ENCODE data around the gene FHOD1. TPM values are rescaled to one million over a fixed set of nuclear protein-coding genes. Genes with fewer than 3 reads are reported as not detected.

The FHOD1 gene
- total and polyA plus RNA-seq, 2 of the 13 experiments (the other 11 are each of a cell fraction or from before 2014, with no cell fraction given), result 20.0 to 20.8 TPM

DNA sequence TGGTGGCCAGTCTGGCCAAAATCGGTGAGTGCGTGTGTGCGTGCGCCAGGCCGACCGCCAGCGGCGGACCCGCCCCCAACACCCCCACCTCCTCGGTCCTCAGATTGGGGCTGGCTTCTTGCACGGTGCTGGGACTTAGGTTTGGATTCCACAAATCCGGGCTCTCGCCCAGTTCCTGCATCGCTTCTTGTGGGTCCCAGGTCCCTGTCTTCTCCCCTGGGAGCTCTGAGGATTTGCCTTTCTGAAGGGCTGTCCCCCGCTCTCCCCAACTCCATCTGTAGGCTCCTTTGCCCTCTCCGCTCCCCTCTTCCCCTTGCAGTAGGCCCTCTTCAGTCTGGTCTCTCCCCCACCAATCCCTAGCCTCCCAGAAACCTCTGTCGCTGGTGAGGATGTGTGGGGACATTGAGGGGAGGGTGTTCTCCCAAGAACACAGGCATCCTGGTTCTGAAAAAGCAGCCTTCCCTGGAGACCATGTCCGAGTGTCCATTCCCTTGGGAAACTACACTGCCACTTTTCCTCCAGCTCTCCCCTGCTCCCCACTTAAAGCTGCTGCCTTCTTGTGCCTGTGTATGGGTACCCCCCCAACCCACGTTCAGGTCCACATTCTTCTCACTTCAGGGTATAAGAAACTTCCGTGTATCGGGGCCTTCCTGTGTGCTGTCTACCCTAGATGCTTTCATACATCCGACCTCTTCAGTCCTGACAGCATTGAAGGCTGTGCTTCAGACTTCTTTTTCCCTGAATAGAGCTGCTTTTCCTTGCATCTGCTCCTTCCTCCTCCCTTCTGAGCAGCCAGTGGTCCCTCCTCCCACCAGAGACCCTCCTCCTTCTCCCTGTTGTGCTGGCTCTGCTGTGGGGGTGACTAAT, 2.1 kb upstream of the FHOD1 start (continued):
- TF ChIP-seq AKAP8 (CRISPR knock-in tag; IDR thresholded peaks at IDR 0.05), result no peak
- no peak for TF ChIP-seq FOXP1 (IDR thresholded peaks at IDR 0.05)
- TF ChIP-seq FOXP1 (CRISPR knock-in tag; IDR thresholded peaks at IDR 0.05), result no peak
- no peak for TF ChIP-seq ZNF557 (CRISPR knock-in tag; IDR thresholded peaks at IDR 0.05)
- no peak for TF ChIP-seq ZNF317 (CRISPR knock-in tag; IDR thresholded peaks at IDR 0.05)
- no peak for TF ChIP-seq ZBTB25 (CRISPR knock-in tag; IDR thresholded peaks at IDR 0.05)
- TF ChIP-seq ZNF10 (CRISPR knock-in tag; IDR thresholded peaks at IDR 0.05; ENCODE audit: borderline replicate concordance, low read depth), result no peak
- no peak for TF ChIP-seq ZNF556 (CRISPR knock-in tag; IDR thresholded peaks at IDR 0.05; ENCODE audit: borderline replicate concordance)
- no peak for TF ChIP-seq HDAC2 (CRISPR knock-in tag; IDR thresholded peaks at IDR 0.05)
- TF ChIP-seq SOX5 (CRISPR knock-in tag; IDR thresholded peaks at IDR 0.05; ENCODE audit: borderline replicate concordance), result no peak
- no peak for TF ChIP-seq CREM (IDR thresholded peaks at IDR 0.05)
- no peak for TF ChIP-seq CREM (CRISPR knock-in tag; IDR thresholded peaks at IDR 0.05)
- TF ChIP-seq, protein P1, sequence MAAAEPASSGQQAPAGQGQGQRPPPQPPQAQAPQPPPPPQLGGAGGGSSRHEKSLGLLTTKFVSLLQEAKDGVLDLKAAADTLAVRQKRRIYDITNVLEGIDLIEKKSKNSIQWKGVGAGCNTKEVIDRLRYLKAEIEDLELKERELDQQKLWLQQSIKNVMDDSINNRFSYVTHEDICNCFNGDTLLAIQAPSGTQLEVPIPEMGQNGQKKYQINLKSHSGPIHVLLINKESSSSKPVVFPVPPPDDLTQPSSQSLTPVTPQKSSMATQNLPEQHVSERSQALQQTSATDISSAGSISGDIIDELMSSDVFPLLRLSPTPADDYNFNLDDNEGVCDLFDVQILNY (CRISPR knock-in tag; conservative IDR thresholded peaks at IDR 0.05), result no peak
- TF ChIP-seq REST (IDR thresholded peaks at IDR 0.05; ENCODE audit: borderline replicate concordance in 1 of 2, low read depth in 1 of 2, low read length in 2 of 2), result no peak
- no peak for TF ChIP-seq ZNF761 (CRISPR knock-in tag; conservative IDR thresholded peaks at IDR 0.05)
- no peak; the same call in 1 of the 2 replicates for TF ChIP-seq ZBTB20 (CRISPR knock-in tag; IDR thresholded peaks at IDR 0.05; ENCODE audit: borderline replicate concordance, low read depth)
- TF ChIP-seq TOE1 (CRISPR knock-in tag; IDR thresholded peaks at IDR 0.05), result no peak
- no peak for TF ChIP-seq MAFK (conservative IDR thresholded peaks at IDR 0.05 in 1 of 2, IDR thresholded peaks at IDR 0.05 in 1 of 2; ENCODE audit: low read length in 2 of 2)
- no peak for TF ChIP-seq HHEX (CRISPR knock-in tag; IDR thresholded peaks at IDR 0.05)
- no peak for TF ChIP-seq ZNF782 (CRISPR knock-in tag; IDR thresholded peaks at IDR 0.05; ENCODE audit: borderline replicate concordance)
- no peak for TF ChIP-seq ZXDC (CRISPR knock-in tag; IDR thresholded peaks at IDR 0.05)
- TF ChIP-seq CBX1 (IDR thresholded peaks at IDR 0.05; ENCODE audit: low read depth), result no peak
